Karpas-422 (cell line): ENCODE results near the gene CSNK2A1. TPM values are rescaled to one million over a fixed set of nuclear protein-coding genes. Genes with fewer than 3 reads are reported as not detected.

Source experiments
- small RNA-seq: library from RNA; depleted of rRNA; stranded (forward); fragments of <200 nt; gene quantifications from one replicate; pipeline ENCODE3, GENCODE V24; 2014
- total RNA-seq: library from RNA; depleted of rRNA; stranded (reverse); fragments of >200 nt; shearing (Covaris generic); gene quantifications from 2 replicates; pipeline ENCODE4 v1.2.3, GENCODE V29; 2014; ENCODE audit warnings: low replicate concordance; rRNA removed

Gene CSNK2A1
- total RNA-seq, 1 experiment from 2014 or later: 148 TPM

Small RNA genes within 50 kb of the gene (small RNA-seq; reads per million reads assigned to genes)
- not detected for gene RF00019

Other genes with a start within 250 kb of the CSNK2A1 start
- 20.6 and 22.2 TPM in 2 replicates for gene ZCCHC3, start 246.2 kb downstream of the CSNK2A1 start, total RNA-seq
- 8.3 and 18.0 TPM in 2 replicates for gene SOX12, start 218.2 kb downstream of the CSNK2A1 start, total RNA-seq
- gene NRSN2, start 196.7 kb downstream of the CSNK2A1 start, total RNA-seq: 18.2 and 28.3 TPM in 2 replicates
- 122 and 197 TPM in 2 replicates for gene TRIB3, start 163.0 kb downstream of the CSNK2A1 start, total RNA-seq
- gene RBCK1, start 135.5 kb downstream of the CSNK2A1 start, total RNA-seq: 96.6 and 142 TPM in 2 replicates
- gene TBC1D20, start 81.3 kb downstream of the CSNK2A1 start, total RNA-seq: 26.1 and 33.9 TPM in 2 replicates
- gene TCF15, start 66.5 kb upstream of the CSNK2A1 start, total RNA-seq: not detected in 2 replicates
- gene SRXN1, start 109.4 kb upstream of the CSNK2A1 start, total RNA-seq: 1.0 and 3.0 TPM in 2 replicates
- not detected in 2 replicates for gene SCRT2, start 132.0 kb upstream of the CSNK2A1 start, total RNA-seq
- gene SLC52A3, start 224.7 kb upstream of the CSNK2A1 start, total RNA-seq: not detected in 2 replicates